Transverse colon (tissue), 4 donors: ENCODE measurements around the gene TWIST2. TPM values are rescaled to one million over a fixed set of nuclear protein-coding genes. Genes with fewer than 3 reads are reported as not detected.

ENCODE experiments used
- DNase-seq: peaks from one replicate; pipeline ENCODE4 v3.0.0-alpha.2; 2019
- H3K27ac ChIP-seq, 4 donors: fragments of 200-600 bp; sonication (generic); 2 replicates each; pipeline ENCODE4 v1.5.1; 2016 to 2018; ENCODE audit warnings: inconsistent platforms in 4 of 4
- H3K27me3 ChIP-seq: fragments of 200-600 bp; sonication (generic); 2 replicates; pipeline ENCODE4 v1.5.1; 2017; ENCODE audit warnings: inconsistent platforms
- H3K36me3 ChIP-seq, 4 donors: fragments of 200-600 bp; sonication (generic); 2 replicates each; pipeline ENCODE4 v1.5.1; 2017 to 2019; ENCODE audit warnings: inconsistent platforms in 4 of 4
- H3K4me1 ChIP-seq, 4 donors: fragments of 200-600 bp; sonication (generic); 2 replicates each; pipeline ENCODE4 v1.5.1; 2017 to 2020; ENCODE audit warnings: inconsistent platforms in 4 of 4
- H3K4me3 ChIP-seq, 4 donors: fragments of 200-600 bp; sonication (generic); 1 replicate in 1 of 4; 2 replicates in 3 of 4; pipeline versions ENCODE4 v1.5.1 to v1.6.1; 2017 to 2019; ENCODE audit warnings: inconsistent platforms in 4 of 4
- H3K9me3 ChIP-seq, 2 donors: fragments of 200-600 bp; sonication (generic); 2 replicates each; pipeline ENCODE4 v1.5.1; 2017 to 2019; ENCODE audit warnings: inconsistent platforms in 2 of 2
- CTCF ChIP-seq, 5 experiments: fragments of 200-600 bp in 3 of 5; fragments of 450-650 bp in 2 of 5; sonication (generic) in 3 of 5; IDR thresholded peaks; 1 replicate in 2 of 5; 2 replicates in 3 of 5; pipeline ENCODE4 v1.5.1; 2016 to 2017; ENCODE audit warnings: antibody characterized with exemption in 5 of 5, inconsistent platforms in 3 of 5, mild to moderate bottlenecking in 2 of 5, moderate library complexity in 1 of 5
- EP300 ChIP-seq: sonication (generic); formaldehyde crosslinking; IDR thresholded peaks from one replicate; pipeline ENCODE4 v1.6.1; 2017; ENCODE audit warnings: antibody characterized with exemption, low read depth
- POLR2A ChIP-seq: fragments of 450-650 bp; IDR thresholded peaks from one replicate; pipeline ENCODE4 v1.6.1; 2016; ENCODE audit warnings: antibody characterized with exemption, mild to moderate bottlenecking, moderate library complexity
- POLR2AphosphoS5 ChIP-seq, 3 donors: sonication (generic); formaldehyde crosslinking; IDR thresholded peaks; one replicate each; pipeline ENCODE4 v1.6.1; 2016; ENCODE audit warnings: antibody characterized with exemption in 3 of 3
- whole genome bisulfite sequencing, 2 donors: methylation state at CpG; one replicate each; pipeline ENCODE4 v1.1.5; 2018; ENCODE audit warnings: low coverage in 1 of 2; 5-methylcytosine and 5-hydroxymethylcytosine counted together
- in situ Hi-C, 4 donors: fragments of 200-750 bp; cut with MboI; loops; one replicate each; pipeline versions ENCODE4 v1.15.0 to v1.15.1; 2017; ENCODE audit warnings: low sequenced_read_pairs in 3 of 4, low pct_ligation_motif_present in 1 of 4, low pct_unique_long_range_greater_than_20kb in 1 of 4
- intact Hi-C: fragments of 100-400 bp; cut with DNase I; formaldehyde crosslinking; loops from one replicate; pipeline ENCODE4 v1.15.1; 2023; ENCODE audit warnings: low total_unique reads
- total RNA-seq, 4 donors: library from RNA; depleted of rRNA; stranded (reverse); fragments of >200 nt; gene quantifications; one replicate each; pipeline ENCODE4 v1.1.0, GENCODE V29; 2016

Gene TWIST2
- total RNA-seq, 4 donors from 2014 or later: 6.7 to 59.1 (median 16.8) TPM

GRCh38 chr2:238813109-238813508 lies 34.8 kb upstream of the TWIST2 start:
- DNase-seq: no peak
- Histone ChIP-seq H3K9me3 (peaks cover 0 to 8% of the 10 kb centered on the region in 2 donors), H3K27ac (no peak overlapping the region), H3K36me3 (no peaks in the 10 kb centered on the region), H3K4me1 (no peaks in the 10 kb centered on the region), H3K27me3 (no peaks in the 10 kb centered on the region), H3K4me3 (no peak overlapping the region)
- TF ChIP-seq POLR2AphosphoS5 (IDR thresholded peaks at IDR 0.05) (no peak), CTCF (IDR thresholded peaks at IDR 0.05) (no peak), POLR2A (no peak), EP300 (no peak)
- in situ Hi-C loops (no loop called here), intact Hi-C loops (no loop called here)
- 72% methylated on average over 8 of the region's 8 CpGs; no CpG with 5 or more reads in 1 of the 2 donors for WGBS, 2 donors

- no peaks in the 10 kb centered on the region for H3K9me3 ChIP-seq
- DNase-seq: no peak
- H3K36me3 ChIP-seq: no peaks in the 10 kb centered on the region
- H3K27ac ChIP-seq: no peak overlapping the region
- intact Hi-C loops: no loop called here
- H3K27me3 ChIP-seq: no peaks in the 10 kb centered on the region
- TF ChIP-seq EP300 (no peak), POLR2A (no peak), POLR2AphosphoS5 (IDR thresholded peaks at IDR 0.05) (no peak), CTCF (IDR thresholded peaks at IDR 0.05) (no peak)
- H3K4me3 ChIP-seq: no peak overlapping the region
- 60 to 67% methylated on average over 1 to 4 of the region's 4 CpGs for WGBS, 2 donors
- in situ Hi-C loops: no loop called here
- H3K4me1 ChIP-seq: no peaks in the 10 kb centered on the region
These were observed 33.1 kb upstream of the TWIST2 start for GRCh38 chr2:238814815-238815214.

GRCh38 chr2:238816291-238816690 lies 31.6 kb upstream of the TWIST2 start:
- Histone ChIP-seq H3K36me3 (no peaks in the 10 kb centered on the region), H3K27ac (no peak overlapping the region), H3K27me3 (no peaks in the 10 kb centered on the region), H3K4me1 (no peaks in the 10 kb centered on the region), H3K9me3 (no peaks in the 10 kb centered on the region), H3K4me3 (no peak overlapping the region)
- intact Hi-C loops (no loop called here), in situ Hi-C loops (no loop called here)
- TF ChIP-seq EP300 (no peak), POLR2AphosphoS5 (IDR thresholded peaks at IDR 0.05) (no peak), CTCF (IDR thresholded peaks at IDR 0.05) (no peak), POLR2A (no peak)
- DNase-seq: no peak
- 29 to 64% methylated on average over 1 to 2 of the region's 2 CpGs for WGBS, 2 donors

- in situ Hi-C loops (no loop called here), intact Hi-C loops (no loop called here)
- Histone ChIP-seq H3K9me3 (no peaks in the 10 kb centered on the region), H3K4me1 (no peaks in the 10 kb centered on the region), H3K27ac (no peak overlapping the region), H3K36me3 (no peaks in the 10 kb centered on the region), H3K4me3 (no peak overlapping the region), H3K27me3 (no peaks in the 10 kb centered on the region)
- no peak for TF ChIP-seq EP300
- 43 to 59% methylated on average over 1 to 5 of the region's 5 CpGs for WGBS, 2 donors
- DNase-seq: no peak
These were observed 30.5 kb upstream of the TWIST2 start for GRCh38 chr2:238817382-238817781.

- intact Hi-C loops (no loop called here), in situ Hi-C loops (no loop called here)
- Histone ChIP-seq H3K9me3 (no peaks in the 10 kb centered on the region), H3K4me1 (no peaks in the 10 kb centered on the region), H3K4me3 (no peak overlapping the region), H3K27ac (no peak overlapping the region), H3K36me3 (no peaks in the 10 kb centered on the region), H3K27me3 (no peaks in the 10 kb centered on the region)
- TF ChIP-seq EP300 (no peak), POLR2A (no peak), POLR2AphosphoS5 (IDR thresholded peaks at IDR 0.05) (no peak), CTCF (IDR thresholded peaks at IDR 0.05) (no peak)
- 63 to 72% methylated on average over 3 to 5 of the region's 5 CpGs for WGBS, 2 donors
- no peak for DNase-seq
These were observed 30.0 kb upstream of the TWIST2 start for GRCh38 chr2:238817891-238818290.
